Astrocyte of the cerebellum (primary cell): ENCODE results near the gene EPHA2.

Source experiments
- DNase-seq: peaks from one replicate; pipeline ENCODE4 v3.0.0-alpha.2; 2011; ENCODE audit warnings: low read depth
- H3K4me3 ChIP-seq: 2 replicates; pipeline ENCODE4 v1.5.1; 2011; ENCODE audit warnings: mild to moderate bottlenecking, low read depth, low read length, moderate library complexity
- in situ Hi-C: cut with HindIII; loops from 2 replicates; pipeline ENCODE4 v1.10.0; 2017; ENCODE audit warnings: low sequenced_read_pairs
- TF ChIP-seq, protein P1 (sequence below): IDR thresholded peaks from 2 replicates; pipeline ENCODE4 v1.5.1; 2012; ENCODE audit warnings: low read length, low read depth, moderate library complexity, mild to moderate bottlenecking; ENCODE audit errors: missing control alignments

Gene EPHA2

DNA sequence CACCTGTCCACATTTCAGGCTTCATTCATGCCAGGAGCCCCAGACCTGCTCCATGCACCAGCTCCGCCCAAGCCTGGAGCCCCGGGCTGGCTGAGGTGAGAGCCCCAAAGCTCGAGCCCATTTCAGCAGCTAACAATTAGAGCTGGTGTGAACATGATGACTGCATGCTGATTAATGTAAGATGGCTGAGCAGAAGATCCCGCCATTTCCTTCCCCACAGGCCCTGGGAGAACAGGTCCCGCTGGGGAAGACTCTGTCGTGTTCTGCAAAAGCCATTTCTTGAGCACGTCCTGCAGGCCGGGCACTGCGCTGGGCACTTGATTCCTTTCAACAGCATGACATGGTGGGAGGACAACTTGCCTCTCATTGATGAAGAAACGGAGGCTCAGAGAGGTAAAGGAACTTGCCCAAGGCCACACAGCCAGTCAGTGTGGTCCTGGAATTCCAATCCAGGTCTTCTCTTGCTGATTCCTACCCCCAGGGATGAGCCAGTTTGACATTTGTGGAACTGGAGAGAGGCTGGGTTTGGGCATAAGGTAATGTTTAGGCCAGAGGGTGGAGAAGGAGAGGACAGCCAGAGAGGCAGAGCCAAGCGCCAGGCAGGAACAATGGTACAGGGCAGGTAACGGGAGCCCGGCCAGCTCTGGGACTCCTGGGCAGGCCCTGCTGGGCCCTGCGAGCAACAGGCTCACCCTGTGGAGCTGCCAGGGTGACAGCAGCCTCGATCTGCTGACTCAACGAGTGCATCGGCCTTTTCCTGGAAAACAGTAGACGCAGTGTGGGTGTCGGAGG, 28.1 kb upstream of the EPHA2 start:
- no peak for DNase-seq
- in situ Hi-C loops = no loop called here
- H3K4me3 ChIP-seq = no peak overlapping the region
- TF ChIP-seq, protein P1, sequence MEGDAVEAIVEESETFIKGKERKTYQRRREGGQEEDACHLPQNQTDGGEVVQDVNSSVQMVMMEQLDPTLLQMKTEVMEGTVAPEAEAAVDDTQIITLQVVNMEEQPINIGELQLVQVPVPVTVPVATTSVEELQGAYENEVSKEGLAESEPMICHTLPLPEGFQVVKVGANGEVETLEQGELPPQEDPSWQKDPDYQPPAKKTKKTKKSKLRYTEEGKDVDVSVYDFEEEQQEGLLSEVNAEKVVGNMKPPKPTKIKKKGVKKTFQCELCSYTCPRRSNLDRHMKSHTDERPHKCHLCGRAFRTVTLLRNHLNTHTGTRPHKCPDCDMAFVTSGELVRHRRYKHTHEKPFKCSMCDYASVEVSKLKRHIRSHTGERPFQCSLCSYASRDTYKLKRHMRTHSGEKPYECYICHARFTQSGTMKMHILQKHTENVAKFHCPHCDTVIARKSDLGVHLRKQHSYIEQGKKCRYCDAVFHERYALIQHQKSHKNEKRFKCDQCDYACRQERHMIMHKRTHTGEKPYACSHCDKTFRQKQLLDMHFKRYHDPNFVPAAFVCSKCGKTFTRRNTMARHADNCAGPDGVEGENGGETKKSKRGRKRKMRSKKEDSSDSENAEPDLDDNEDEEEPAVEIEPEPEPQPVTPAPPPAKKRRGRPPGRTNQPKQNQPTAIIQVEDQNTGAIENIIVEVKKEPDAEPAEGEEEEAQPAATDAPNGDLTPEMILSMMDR = no peak

DNA sequence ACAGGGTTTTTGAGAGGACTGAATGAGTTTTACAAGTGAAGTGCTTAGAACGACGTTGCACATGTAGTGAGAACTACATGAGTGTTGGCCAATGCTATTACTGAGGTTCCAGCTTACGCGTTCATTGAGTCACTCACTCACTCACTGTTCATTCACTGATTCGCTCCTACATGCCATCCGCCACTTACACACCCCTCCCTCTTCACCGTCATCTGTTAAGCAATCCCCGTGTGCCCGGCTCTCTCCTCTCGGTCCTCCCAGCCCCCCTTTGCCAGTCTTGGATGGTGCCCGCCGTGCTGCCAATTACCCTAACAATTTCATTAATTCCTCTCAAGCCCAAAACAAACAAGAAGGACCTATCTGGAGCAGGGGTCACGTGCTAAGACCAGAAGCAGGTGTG, 27.3 kb upstream of the EPHA2 start:
- TF ChIP-seq, protein P1 = no peak
- DNase-seq = peak; percentile 37
- in situ Hi-C loops = no loop called here
- no peak overlapping the region for H3K4me3 ChIP-seq

DNA sequence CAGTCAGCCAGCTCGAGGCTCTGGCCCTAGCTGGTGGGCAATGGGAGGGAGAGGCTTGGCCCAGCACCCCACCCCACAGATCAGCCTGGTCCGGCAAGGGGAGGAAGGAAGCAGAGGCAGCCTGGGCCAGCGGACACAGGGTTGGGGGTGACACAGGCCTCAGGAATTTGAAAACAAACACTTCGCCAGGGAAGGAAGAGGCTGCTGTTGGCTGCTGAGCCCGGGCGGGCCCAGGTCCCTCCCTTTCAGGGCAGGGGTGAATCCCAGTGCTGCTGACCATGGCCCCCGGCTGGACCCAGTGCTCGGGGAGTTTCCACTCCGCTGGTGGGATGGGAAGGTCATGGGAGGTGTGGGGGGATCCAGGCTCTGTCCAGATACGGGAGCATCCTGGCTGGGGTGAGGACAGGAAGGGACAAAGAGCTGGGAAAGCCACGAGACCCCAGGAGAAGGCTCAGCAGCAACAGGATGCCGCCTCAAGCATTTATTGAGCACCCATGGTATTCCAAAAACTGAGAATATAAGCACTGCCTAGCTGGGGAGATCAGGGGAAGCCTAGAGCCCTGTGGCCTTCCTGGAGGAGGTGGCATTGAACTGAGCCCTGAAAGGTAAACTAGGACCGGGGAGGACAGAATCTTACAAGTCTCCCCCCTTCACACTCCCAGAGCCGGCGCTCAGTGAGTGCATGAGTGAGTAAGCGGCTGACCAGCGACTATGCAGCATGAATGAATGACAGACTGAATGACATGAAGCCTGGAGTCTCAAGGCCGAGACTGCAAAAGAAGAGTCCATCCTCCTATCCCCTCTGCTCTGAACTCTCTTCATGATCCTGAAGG, 26.2 kb upstream of the EPHA2 start:
- H3K4me3 ChIP-seq = no peak overlapping the region
- in situ Hi-C loops = no loop called here
- peak; percentile 80 for DNase-seq
- TF ChIP-seq, protein P1 = no peak

DNA sequence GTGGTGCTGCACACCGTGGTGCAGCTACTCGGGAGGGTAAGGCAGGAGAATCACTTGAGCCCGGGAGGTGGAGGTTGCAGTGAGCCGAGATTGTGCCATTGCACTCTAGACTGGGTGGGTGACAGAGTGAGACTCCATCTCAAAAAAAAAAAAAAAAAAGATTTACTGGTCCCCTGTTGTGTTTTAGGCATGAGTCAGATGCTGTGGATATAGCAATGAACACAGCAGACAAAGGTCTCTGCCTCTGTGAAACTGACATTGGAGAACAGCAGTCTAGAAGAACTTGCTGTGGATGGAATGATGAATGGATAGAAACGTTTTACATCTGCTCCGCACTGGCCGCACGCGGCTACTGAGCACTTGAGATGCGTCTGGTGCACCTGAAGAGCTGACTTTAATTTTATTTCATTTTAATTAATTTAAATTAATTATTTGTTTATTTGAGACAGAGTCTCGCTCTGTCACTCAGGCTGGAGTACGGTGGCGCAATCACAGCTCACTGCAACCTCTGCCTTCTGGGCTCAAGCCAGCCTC, 24.5 kb upstream of the EPHA2 start:
- no peak for DNase-seq
- TF ChIP-seq, protein P1 = no peak
- no peak overlapping the region for H3K4me3 ChIP-seq
- in situ Hi-C loops = no loop called here

DNA sequence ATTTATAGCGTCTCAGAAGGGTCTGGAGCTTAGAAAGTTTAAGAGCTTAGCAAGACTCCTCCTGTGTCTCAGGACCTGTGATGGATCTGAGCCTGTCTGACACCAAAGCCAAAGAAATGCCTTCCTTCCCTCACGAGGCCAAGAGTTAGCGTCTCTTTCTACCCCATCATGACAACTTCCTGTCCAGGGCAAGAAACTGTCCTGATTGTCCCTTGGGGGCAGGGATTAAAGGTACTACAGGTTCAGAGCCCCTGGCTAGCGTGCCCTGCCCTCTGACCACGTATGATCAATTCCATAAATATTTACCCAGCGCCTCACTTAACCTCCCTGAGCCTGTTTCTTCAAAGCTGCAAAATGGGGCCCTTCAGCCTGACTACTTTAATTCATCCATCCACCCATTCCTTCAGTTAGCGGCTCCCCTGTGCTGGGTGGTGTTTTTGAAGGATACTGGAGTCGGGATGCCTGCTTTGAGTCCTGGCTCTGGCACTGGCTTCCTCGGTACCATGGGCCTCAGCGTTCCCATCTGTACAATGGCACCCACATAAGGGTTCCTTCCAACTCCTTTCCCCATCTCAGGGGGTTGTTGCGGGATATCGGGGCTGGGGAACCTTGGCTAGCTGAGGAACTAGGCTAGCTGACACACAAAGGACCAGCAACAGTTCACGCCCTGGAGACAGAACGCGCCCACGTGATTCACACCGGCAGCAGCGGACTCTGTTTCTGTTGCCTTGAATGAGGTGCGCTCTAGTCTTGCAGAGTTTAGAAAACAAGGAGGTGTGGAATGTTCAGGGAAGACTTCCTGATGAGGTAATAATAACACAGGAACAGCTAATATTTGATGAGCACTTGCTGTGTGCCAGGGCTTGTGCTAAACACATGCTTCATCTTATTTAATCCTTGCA, 23.0 kb upstream of the EPHA2 start:
- no peak overlapping the region for H3K4me3 ChIP-seq
- in situ Hi-C loops = no loop called here
- no peak for DNase-seq
- TF ChIP-seq, protein P1 = no peak

DNA sequence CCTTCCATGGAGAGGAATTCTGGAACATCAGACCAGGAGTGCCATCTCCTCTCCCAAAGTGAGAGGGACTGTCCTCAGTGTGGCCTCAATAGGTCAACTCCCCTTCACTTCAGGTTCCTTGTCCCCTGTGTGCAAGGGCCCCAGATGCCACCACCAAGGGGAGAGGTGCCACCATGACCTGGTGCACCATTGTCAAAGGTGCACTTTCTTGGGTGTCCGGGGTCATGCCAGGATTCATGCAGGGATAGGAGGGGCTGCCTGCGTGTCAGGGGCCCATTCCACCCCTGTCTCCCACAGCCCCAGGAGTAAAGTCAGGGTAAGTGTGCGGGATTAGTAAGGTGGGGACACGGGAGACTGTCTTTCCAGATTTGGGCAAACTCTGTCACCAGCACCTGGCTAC, 21.4 kb upstream of the EPHA2 start:
- in situ Hi-C loops = no loop called here
- H3K4me3 ChIP-seq = no peak overlapping the region
- DNase-seq = no peak
- TF ChIP-seq, protein P1 = no peak
